HG03469 (cell line): ENCODE results near the gene TSKU.

Experiments used
- ATAC-seq: cut with Tn5 transposase; IDR thresholded peaks from one replicate; pipeline ENCODE4 v1.9.1; 2021; ENCODE audit warnings: mild to moderate bottlenecking, moderate library complexity, moderate number of reproducible peaks; ENCODE audit not compliant: unreplicated experiment

Gene TSKU

GRCh38 chr11:76750746-76751145 is 32.4 kb upstream of the TSKU start:
- ATAC-seq, result no peak

DNA sequence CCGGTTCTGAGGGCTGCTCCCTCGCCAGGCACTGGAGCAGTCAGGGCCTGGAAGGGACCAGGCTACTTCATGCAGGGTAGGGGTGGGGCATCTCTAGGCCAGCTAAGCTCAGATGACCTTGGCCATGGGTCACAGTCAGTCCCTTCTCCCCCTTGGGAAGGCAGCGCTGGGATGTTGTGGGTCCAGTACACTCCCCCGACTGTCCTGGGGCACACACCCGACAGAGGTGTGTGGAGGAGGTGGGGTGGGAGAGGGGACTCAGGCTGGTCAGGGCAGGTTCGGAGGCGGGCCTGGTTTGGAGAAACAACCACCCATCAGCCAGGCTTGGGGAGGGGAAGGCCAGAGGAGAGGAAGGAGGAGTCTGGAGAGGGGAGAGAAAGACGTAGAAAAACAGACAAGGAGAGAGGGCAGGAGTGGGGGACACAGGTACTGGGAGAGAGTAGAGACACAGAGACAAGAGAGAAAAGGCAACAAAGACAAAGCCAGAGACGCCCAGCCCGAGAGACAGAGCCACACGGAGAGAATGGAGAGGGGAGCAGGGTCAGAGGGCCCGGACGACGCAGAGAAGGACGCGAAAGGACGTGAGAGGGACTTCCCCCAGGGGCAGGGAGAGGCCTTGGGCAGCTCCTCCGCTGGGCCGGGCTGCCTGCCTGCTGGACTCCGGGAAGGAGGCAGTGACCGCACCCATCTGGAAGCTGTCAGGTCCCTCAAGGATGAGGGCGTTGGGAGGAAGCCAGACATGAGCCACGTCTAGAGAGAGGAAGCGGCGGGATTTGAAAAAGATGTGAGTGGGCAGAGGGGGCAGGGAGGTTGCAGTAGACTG is 30.6 kb upstream of the TSKU start:
- ATAC-seq, result no peak

DNA sequence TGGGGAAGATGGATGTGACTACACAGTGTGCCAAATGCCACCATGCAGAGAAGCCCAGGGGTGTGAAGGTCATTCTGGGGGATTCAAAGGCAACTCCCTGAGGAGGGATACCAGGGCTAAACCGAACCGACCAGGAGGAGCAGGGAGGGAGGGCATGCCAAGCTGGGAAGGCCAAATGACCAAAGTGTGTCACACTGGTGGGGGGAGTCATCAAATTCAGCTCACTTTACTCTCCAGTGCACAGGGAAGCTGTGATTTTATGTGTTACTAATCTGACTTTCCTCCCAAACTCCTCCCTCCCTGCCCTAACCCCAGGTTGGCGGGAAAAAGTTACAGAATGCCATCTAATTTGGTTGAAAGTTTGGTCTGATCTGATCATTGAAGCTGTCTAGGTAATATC is 29.7 kb upstream of the TSKU start:
- ATAC-seq, result no peak

GRCh38 chr11:76753950-76754349 is 29.2 kb upstream of the TSKU start:
- ATAC-seq, result no peak

GRCh38 chr11:76756341-76756741 is 26.8 kb upstream of the TSKU start:
- no peak for ATAC-seq

- ATAC-seq, result no peak
Observed at GRCh38 chr11:76758311-76758710, 24.8 kb upstream of the TSKU start.

- ATAC-seq, result no peak
Observed at GRCh38 chr11:76759092-76759491, 24.1 kb upstream of the TSKU start.

DNA sequence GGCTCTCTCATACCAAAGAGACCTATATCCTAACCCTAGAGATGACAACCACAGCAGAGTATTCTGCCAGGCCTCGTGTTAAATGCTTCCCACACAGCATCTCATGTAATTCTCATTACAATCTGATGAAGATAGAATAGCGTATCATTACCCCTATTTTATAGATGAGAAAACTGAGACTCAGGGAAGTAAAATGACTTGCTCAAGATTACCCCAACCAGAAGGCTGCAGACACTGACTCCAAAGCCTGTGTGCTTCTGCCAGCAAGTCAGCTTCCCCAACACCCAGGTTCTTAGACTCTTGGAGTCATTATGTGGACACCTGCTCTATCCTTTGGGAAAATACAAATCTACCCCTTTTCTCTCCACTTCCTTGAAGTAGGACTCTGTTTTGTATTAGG is 23.6 kb upstream of the TSKU start:
- no peak for ATAC-seq

DNA sequence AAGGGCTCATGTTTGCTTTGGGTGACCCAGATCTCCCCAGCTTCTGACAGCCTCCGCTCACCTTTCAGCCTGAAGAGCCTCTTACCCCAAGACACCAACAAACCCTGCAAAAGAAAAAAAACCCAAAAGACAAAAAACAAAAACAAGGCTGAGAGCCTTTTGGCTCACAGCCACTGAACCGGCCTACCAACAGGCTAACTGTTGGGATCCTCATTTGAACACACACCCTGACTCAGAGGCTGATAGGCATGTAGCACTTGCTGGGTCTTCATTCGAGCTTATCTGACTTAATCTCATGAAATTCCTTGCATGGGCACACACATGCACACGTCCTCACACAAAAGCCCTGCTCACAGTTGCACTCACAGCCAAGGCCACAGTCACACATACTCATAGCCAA is 22.9 kb upstream of the TSKU start:
- ATAC-seq, result no peak

- no peak for ATAC-seq
Observed at GRCh38 chr11:76761718-76762355, 21.3 kb upstream of the TSKU start.

GRCh38 chr11:76762356-76762752 is 20.8 kb upstream of the TSKU start:
- no peak for ATAC-seq

- no peak for ATAC-seq
Observed at GRCh38 chr11:76762867-76763572, 20.1 kb upstream of the TSKU start.

GRCh38 chr11:76763573-76764346 is 19.4 kb upstream of the TSKU start:
- no peak for ATAC-seq

DNA sequence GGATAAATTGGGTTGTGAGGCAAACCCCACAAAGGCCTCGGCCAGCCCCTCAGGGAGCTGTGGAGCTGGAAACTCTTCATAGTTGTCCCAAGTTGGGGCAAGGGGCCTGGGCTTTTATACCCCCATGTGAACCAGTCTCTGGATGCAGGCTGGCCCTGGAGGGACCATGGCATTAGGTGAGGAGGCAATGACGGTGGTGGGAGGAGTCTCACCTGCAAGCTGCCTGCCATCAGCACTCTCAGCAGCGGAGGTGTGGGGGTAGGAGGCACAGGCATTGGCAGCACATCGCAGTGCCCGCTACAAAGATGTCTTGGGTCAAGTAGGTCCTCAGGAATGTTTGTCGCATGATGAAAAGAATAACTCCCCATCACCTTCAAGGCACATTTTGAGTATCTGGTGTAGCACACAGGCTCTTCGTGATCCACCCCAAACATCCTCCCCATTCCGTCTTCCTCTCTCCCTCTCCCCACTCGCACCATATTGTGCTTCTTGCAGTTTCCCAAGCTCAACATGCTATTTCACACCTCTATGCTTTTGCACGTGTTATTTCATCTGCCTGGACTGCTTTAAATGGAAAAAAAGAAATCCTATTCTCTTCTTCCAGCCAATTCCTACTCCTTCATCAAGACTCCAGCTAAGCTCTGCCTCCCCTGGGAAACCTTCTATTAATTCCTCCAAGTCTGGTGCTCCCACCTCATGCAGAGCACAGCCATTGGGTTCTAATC is 18.1 kb upstream of the TSKU start:
- no peak for ATAC-seq

- ATAC-seq, result no peak
Observed at GRCh38 chr11:76765863-76766350, 17.2 kb upstream of the TSKU start.

DNA sequence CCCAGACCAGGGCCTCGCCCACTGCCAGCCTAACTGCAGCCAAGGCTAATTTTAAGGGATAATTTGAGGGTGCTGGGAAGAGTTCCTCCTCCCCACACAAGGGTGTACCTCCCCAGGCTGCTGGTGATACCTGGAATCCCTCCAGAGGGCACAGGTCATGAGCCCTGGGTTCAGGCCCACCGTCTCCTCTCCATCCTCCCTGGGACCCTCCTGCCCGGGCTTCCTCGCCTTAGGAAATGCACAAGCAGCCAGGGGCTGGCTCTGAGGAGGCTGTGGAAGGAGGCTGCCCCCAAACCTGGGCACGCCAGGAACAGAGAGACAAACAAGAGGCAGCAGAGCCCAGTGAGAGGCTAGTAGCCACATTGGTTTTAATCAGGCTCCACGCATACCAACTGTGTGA is 16.6 kb upstream of the TSKU start:
- no peak for ATAC-seq

DNA sequence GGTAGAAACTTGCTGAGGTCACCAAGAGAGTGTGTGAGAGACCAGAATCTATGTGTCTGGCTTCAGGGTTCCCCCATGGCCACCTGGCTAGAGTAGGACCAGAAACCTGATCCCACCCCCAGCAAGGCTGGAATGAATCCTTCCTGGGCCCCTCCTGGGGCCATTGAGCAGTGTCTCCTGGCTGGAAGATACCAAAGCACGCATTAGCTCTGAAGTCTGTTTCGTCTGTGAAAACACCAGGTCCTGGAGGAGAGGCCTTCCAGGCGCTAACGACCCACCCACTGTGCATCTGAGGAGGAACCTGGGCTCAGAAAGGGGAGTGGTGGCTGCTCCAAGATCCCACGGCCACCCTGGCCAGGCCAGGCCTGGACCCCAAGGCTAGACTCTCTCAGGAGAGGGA is 15.5 kb upstream of the TSKU start:
- no peak for ATAC-seq

DNA sequence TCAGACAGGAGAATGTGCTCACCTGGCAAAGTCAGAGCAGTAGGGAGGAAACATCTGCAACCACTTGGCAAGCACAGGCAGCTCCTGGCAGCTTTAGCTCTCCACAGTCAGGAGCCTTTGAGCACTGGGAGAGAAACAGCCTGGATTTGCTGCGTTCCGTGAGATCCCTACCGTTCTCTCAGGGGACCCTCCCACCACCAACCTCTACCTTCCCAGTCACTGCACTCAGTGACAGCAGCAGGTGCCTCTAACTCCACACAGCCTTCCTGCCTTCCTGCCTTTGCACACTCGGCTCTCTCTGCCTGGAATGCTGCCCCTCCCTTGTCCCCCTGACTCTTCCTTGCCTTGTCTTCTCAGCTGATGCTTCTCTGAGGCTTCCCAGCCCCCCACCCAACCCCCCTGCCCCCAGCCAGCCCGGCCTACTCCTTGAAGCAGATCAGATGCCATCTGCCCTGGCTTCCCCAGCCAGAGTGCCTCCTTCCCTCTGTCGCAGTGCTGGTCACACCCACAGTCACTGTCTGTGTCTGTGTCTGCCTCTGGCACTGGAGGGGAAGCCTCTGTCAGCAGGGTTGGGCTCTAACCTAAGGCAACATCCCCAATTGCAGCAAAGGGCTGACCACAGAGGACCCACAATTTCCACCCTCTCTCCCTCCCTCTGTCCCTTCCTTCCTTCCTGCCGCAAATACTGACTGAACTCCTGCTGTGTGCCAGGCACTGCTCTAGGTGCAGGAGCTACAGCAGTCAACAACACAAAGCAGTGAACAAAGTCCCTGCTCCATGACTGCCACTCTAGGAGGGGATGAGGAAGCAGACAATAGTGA is 14.9 kb upstream of the TSKU start:
- ATAC-seq, result no peak

- ATAC-seq, result no peak
Observed at GRCh38 chr11:76768909-76769560, 14.1 kb upstream of the TSKU start.
